NCI-H345 treated with DMSO at 0.1 percent for 48 hours (cell line): ENCODE measurements around the gene NOP10.

Experiments used
- DNase-seq: peaks from one replicate; lab custom pipeline; 2025; ENCODE audit not compliant: unreplicated experiment; lab: John Stamatoyannopoulos, UW

Gene NOP10

DNA sequence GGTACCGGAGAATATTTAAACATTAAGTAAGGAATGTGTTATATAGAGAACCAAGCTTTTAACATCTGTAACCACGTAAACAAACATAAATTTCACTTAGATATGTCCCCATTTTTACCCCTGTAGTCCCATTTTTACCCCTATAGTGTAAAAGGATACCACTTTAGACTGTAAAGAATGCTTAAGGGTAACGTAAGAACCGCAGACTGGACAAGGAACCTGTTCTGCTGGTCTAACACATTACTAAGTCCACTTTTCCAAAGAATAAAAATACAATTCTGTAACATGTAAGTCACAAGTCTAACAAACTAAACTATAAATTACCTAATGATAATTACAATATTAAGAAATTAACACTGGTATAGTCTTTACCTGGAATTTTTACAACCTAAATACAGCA is 8.3 kb downstream of the NOP10 start:
- DNase-seq, result no peak

GRCh38 chr15:34332553-34333120 is 10.3 kb downstream of the NOP10 start:
- DNase-seq, result no peak

- no peak for DNase-seq
Observed at GRCh38 chr15:34331809-34332208, 11.1 kb downstream of the NOP10 start.

DNA sequence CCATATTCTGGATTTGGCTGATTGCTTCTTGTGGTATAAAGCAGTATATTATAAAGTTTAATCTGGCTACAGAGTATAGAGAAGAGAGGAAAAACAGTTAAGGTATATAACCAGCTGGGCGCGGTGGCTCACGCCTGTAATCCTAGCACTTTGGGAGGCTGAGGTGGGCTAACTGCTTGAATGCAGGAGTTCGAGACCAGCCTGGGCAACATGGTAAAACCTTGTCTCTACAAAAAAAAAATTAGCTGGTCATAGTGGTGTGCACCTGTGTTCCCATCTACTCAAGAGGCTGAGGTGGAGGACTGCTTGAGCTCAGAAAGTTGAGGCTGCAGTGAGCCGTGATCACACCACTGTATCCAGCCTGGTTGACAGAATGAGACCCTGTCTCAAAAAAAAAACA is 12.7 kb downstream of the NOP10 start:
- no peak for DNase-seq

DNA sequence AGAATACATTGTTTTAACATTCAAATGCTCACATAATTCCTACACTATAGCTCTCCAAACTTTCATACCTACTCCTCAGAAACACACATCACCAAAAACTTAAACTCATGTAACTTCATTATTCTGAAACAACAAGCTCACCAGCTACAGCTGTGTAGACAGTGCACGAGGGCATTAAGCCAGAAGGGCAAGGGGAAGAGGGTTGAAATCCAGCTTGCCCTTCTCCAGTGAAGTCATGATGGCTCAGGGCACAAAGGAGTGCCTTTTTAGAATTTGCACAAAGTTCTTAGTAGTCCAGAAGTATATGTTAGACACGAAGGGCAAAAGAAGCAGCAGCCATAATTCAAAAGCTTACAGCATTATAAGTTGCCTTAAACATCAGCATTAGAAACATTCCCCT is 13.9 kb downstream of the NOP10 start:
- DNase-seq, result no peak

GRCh38 chr15:34327906-34328305 is 15.0 kb downstream of the NOP10 start:
- DNase-seq, result no peak

- DNase-seq, result no peak
Observed at GRCh38 chr15:34325368-34325767, 17.6 kb downstream of the NOP10 start.

DNA sequence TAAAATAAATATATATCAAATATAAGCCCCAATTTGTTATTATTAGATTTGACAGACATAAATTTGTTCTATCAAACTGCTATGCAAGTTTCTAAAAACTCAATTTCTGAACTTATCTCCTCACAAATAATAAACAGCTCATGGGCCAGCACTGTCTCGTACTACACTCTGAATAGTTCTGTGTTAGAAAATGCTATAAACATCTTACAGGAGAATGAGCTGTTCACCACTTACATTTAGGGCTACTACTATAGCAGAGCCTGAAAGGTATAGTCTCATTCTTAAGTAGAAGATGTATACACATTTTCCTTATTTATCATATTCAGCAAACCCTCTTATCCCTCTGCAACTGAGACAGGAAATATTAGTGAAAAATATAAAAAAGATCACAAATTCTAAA is 18.0 kb downstream of the NOP10 start:
- DNase-seq, result no peak

GRCh38 chr15:34323217-34323616 is 19.7 kb downstream of the NOP10 start:
- no peak for DNase-seq

- DNase-seq, result peak; percentile 22
Observed at GRCh38 chr15:34318277-34319079, 24.5 kb downstream of the NOP10 start.

DNA sequence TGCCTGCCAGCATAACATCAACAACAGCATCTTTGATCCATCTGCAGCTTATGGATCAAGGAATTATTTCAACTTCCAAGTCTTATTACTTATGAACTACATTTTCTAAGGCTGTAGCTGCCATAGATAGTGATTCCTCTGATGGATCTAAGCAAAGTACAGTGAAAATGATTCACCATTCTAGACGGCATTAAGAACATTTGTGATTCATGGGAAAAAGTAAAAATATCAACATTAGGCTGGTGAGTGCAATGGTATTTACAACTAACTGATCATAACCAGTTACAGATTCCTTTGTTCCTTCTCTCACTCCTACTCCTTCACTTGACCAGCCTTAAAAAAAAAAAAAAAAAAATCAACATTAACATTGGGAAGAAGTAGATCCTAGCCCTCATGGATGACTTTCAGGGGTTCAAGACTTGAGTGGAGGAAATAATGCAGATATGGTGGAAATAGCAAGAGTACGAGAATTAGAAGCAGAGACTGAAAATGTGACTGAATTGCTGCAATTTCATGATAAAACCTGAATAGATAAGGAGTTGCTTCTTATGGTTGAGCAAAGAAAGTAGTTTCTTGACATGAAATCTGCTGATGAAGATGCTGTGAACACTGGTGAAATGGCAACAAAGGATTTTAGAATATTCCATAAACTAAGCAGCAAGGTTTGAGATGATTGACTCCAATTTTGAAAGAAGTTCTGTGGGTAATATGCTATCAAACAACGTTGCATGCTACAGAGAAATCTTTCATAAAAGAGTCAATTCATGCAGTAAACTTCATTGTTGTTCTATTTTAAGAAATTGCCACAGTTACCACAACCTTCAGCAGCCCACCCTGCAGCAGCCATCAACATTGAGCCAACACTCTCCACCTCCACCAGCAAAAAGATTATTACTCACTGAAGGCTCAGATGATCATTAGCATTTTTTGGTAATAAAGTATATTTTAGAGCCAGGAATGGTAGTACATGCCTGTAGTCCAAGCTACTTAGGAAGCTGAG is 28.1 kb downstream of the NOP10 start:
- DNase-seq, result no peak

GRCh38 chr15:34311563-34311962 is 31.4 kb downstream of the NOP10 start:
- DNase-seq, result no peak

GRCh38 chr15:34304613-34305012 is 38.3 kb downstream of the NOP10 start:
- DNase-seq, result no peak

- no peak for DNase-seq
Observed at GRCh38 chr15:34301058-34301457, 41.9 kb downstream of the NOP10 start.

DNA sequence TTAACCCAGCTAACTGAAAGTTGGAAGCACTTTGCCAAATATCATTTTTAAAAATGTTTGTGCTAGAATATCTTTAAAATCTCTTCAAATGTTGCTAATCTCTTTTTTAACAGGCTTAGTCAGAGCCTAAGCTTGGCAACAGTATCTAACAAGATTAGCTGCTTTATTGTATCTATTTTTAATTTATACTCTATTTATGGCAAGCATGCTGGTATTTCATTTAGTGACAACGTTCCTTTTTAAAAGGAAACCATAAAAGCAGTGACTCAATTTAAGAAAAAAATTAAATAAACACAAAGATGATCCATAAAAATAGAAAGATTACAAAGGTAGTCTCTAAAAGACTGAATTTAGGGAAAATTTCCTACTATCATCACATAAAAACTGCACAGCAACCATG is 45.9 kb downstream of the NOP10 start:
- DNase-seq, result no peak

DNA sequence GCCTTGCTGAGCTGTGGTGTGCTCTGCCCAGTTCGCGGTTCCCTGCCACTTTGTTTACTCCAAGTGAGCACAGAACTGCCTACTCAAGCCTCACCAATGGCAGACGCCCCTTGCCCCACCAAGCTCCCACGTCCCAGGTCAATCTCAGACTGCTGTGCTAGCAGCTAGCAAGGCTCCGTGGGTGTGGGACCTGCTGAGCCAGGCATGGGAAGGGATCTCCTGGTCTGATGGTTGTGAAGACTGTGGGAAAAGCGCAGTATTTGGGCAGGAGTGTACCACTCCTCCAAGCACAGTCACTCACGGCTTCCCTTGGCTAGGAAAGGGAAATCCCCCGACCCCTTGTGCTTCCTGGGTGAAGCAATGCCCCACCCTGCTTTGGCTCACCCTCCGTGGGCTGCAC is 50.3 kb downstream of the NOP10 start:
- DNase-seq, result no peak
